ENCODE results near the gene CRKL.
A peak's percentile ranks its signal among the peaks of the same experiment; 100 is the strongest.

CRKL gene

GRCh38 chr22:20973634-20974286, 56.6 kb downstream of the CRKL start:
- Histone ChIP-seq H3K9me3 (ENCODE audit: control insufficient read depth, insufficient read depth, low read length) (peaks cover 5% of the 10 kb centered on the region), H3K36me3 (ENCODE audit: control insufficient read depth, insufficient read depth, low read length) (no peaks in the 10 kb centered on the region), H3K27ac (ENCODE audit: low read depth, low read length) (no peak overlapping the region), H3K4me1 (ENCODE audit: control insufficient read depth, insufficient read depth, low read length) (no peaks in the 10 kb centered on the region), H3K4me3 (ENCODE audit: low read depth, low read length) (no peak overlapping the region), H3K9ac (ENCODE audit: low read depth, low read length) (no peak overlapping the region), H3K27me3 (ENCODE audit: control insufficient read depth, insufficient read depth, low read length) (peaks cover 44% of the 10 kb centered on the region)

GRCh38 chr22:20974336-20974955, 57.2 kb downstream of the CRKL start:
- H3K27me3 ChIP-seq (ENCODE audit: control insufficient read depth, insufficient read depth, low read length): peaks cover 39% of the 10 kb centered on the region
- peaks cover under 1% of the 10 kb centered on the region; the same call in 1 of the 2 replicates for H3K4me1 ChIP-seq (ENCODE audit: control insufficient read depth, insufficient read depth, low read length)
- H3K9ac ChIP-seq (ENCODE audit: low read depth, low read length): no peak overlapping the region
- H3K27ac ChIP-seq (ENCODE audit: low read depth, low read length): no peak overlapping the region
- H3K4me3 ChIP-seq (ENCODE audit: low read depth, low read length): no peak overlapping the region
- no peaks in the 10 kb centered on the region for H3K36me3 ChIP-seq (ENCODE audit: control insufficient read depth, insufficient read depth, low read length)
- peaks cover 6% of the 10 kb centered on the region for H3K9me3 ChIP-seq (ENCODE audit: control insufficient read depth, insufficient read depth, low read length)

DNA sequence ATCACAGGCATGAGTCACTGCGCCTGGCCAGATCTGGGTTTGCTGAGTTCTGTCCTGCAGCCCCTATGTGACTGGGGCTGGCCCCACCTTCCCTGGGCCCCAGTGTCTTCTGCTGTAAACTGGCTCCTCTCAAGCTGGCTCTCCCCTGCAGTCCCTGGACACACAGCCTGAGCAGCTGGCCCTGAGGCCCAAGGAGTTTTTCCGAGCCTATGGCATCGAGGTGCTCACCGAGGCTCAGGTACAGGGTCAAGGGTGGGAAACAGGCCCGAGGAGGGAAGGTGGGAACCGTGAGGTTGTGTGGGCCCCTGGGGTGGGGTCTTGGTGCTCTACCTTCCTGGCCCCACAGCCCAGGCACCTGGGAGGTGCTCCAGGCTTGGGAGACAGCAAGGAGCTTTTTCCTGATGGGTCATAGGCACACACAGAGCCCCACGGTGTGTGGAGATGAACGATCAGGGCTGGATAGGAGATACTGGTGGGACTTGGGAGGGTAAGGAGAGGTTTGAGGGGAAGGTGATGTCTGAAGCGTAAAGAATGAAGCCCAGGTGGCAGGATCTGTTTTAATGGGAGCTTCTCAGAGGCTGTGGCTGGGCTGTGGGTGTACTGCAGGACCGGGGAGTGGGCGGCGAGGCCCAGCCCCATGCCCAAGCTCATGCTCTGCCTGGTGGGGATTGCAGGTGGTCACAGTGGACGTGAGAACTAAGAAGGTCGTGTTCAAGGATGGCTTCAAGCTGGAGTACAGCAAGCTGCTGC, 58.5 kb downstream of the CRKL start:
- Histone ChIP-seq H3K4me3 (ENCODE audit: low read depth, low read length) (no peak overlapping the region), H3K9ac (ENCODE audit: low read depth, low read length) (no peak overlapping the region), H3K9me3 (ENCODE audit: control insufficient read depth, insufficient read depth, low read length) (peaks cover 6% of the 10 kb centered on the region), H3K4me1 (ENCODE audit: control insufficient read depth, insufficient read depth, low read length) (peaks cover 7% of the 10 kb centered on the region; the same call in 1 of the 2 replicates), H3K27me3 (ENCODE audit: control insufficient read depth, insufficient read depth, low read length) (peaks cover 41% of the 10 kb centered on the region), H3K36me3 (ENCODE audit: control insufficient read depth, insufficient read depth, low read length) (no peaks in the 10 kb centered on the region), H3K27ac (ENCODE audit: low read depth, low read length) (no peak overlapping the region)

DNA sequence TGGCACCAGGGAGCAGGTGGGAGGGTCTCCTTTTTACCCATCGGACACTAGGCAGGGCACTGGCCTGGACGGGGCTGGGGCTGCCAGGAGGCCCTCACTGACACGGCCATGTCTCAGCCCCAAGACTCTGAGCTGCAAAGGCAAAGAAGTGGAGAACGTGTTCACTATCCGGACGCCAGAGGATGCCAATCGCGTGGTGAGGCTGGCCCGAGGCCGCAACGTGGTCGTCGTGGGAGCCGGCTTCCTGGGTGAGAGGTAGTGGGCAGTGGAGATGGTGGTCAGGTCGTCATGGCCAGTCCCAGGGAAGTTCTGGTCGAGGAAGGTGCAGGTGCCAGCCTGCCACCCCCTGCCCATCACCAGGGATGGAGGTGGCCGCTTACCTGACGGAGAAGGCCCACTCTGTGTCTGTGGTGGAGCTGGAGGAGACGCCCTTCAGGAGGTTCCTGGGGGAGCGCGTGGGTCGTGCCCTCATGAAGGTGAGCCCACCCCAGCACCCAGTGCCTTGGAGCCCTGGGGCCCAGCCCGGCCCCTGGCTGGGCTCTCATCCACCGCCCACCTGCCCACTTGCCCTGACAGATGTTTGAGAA, 59.2 kb downstream of the CRKL start:
- Histone ChIP-seq H3K27ac (ENCODE audit: low read depth, low read length) (no peak overlapping the region), H3K9ac (ENCODE audit: low read depth, low read length) (no peak overlapping the region), H3K27me3 (ENCODE audit: control insufficient read depth, insufficient read depth, low read length) (peaks cover 37% of the 10 kb centered on the region), H3K9me3 (ENCODE audit: control insufficient read depth, insufficient read depth, low read length) (peaks cover 6% of the 10 kb centered on the region), H3K36me3 (ENCODE audit: control insufficient read depth, insufficient read depth, low read length) (no peaks in the 10 kb centered on the region), H3K4me3 (ENCODE audit: low read depth, low read length) (no peak overlapping the region), H3K4me1 (ENCODE audit: control insufficient read depth, insufficient read depth, low read length) (peaks cover 10% of the 10 kb centered on the region; the same call in 1 of the 2 replicates)

DNA sequence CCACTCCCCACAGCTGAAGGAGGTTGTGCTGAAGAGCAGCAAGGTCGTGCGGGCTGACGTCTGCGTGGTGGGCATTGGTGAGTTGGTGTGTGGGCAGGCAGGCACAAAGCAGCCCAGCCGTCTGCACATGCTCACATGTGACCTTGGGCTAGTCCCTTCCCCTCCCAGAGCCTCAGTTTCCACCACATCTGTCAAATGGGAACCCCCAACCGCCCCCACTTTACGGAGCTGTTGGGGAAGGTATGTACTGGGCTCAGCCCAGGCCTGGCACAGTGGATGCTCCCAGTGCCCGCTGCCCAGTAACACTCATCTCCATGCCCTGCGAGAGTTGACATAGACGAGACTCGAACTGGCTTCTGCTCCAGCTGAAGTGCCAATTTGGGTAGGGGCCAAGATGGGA, 59.8 kb downstream of the CRKL start:
- Histone ChIP-seq H3K4me1 (ENCODE audit: control insufficient read depth, insufficient read depth, low read length) (peaks cover 12% of the 10 kb centered on the region; the same call in 1 of the 2 replicates), H3K9ac (ENCODE audit: low read depth, low read length) (no peak overlapping the region), H3K27me3 (ENCODE audit: control insufficient read depth, insufficient read depth, low read length) (peaks cover 32% of the 10 kb centered on the region), H3K9me3 (ENCODE audit: control insufficient read depth, insufficient read depth, low read length) (peaks cover 6% of the 10 kb centered on the region), H3K4me3 (ENCODE audit: low read depth, low read length) (no peak overlapping the region), H3K27ac (ENCODE audit: low read depth, low read length) (no peak overlapping the region), H3K36me3 (ENCODE audit: control insufficient read depth, insufficient read depth, low read length) (no peaks in the 10 kb centered on the region)

- Histone ChIP-seq H3K9me3 (ENCODE audit: control insufficient read depth, insufficient read depth, low read length) (peaks cover 6% of the 10 kb centered on the region), H3K36me3 (ENCODE audit: control insufficient read depth, insufficient read depth, low read length) (no peaks in the 10 kb centered on the region), H3K27me3 (ENCODE audit: control insufficient read depth, insufficient read depth, low read length) (peaks cover 30% of the 10 kb centered on the region)
These were observed 60.4 kb downstream of the CRKL start for GRCh38 chr22:20977516-20978170.

DNA sequence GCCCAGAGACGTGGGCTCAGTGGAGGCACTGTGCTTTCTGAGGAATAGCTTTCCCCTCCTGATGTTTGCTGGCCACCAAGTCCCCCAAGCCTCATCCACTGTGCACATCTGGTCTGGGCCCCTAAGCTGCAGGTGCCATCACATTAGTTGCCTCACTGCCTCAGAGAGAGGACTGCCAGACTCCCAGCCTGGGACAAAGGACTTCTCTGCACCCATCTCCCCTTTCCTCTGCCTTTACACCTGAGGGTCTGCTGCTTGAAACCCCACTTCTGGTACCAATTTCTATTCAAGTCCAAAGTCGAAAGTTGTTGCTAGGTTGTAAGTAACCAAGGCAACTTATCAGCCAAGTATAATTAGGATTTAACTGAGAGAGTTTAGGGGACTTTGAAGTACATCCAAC, 61.2 kb downstream of the CRKL start:
- no peak overlapping the region for H3K27ac ChIP-seq (ENCODE audit: low read depth, low read length)
- H3K4me3 ChIP-seq (ENCODE audit: low read depth, low read length): no peak overlapping the region

More at GRCh38 chr22:20977516-20978170, 60.4 kb downstream of the CRKL start:
- Histone ChIP-seq H3K4me1 (ENCODE audit: control insufficient read depth, insufficient read depth, low read length) (peaks cover 12% of the 10 kb centered on the region; the same call in 1 of the 2 replicates), H3K9ac (ENCODE audit: low read depth, low read length) (no peak overlapping the region), H3K4me3 (ENCODE audit: low read depth, low read length) (no peak overlapping the region), H3K27ac (ENCODE audit: low read depth, low read length) (no peak overlapping the region)

GRCh38 chr22:20979243-20979809, 62.1 kb downstream of the CRKL start:
- Histone ChIP-seq H3K9me3 (ENCODE audit: control insufficient read depth, insufficient read depth, low read length) (peaks cover 6% of the 10 kb centered on the region), H3K27me3 (ENCODE audit: control insufficient read depth, insufficient read depth, low read length) (peaks cover 33% of the 10 kb centered on the region), H3K36me3 (ENCODE audit: control insufficient read depth, insufficient read depth, low read length) (peaks cover 4% of the 10 kb centered on the region; the same call in 1 of the 2 replicates), H3K4me3 (ENCODE audit: low read depth, low read length) (peak overlapping the region; percentile 49; the same call in 1 of the 2 replicates), H3K27ac (ENCODE audit: low read depth, low read length) (peak overlapping the region; percentile 59), H3K4me1 (ENCODE audit: control insufficient read depth, insufficient read depth, low read length) (peaks cover 12% of the 10 kb centered on the region; the same call in 1 of the 2 replicates), H3K9ac (ENCODE audit: low read depth, low read length) (peak overlapping the region; percentile 52; the same call in 1 of the 2 replicates)

More for the DNA sequence above, 61.2 kb downstream of the CRKL start:
- H3K27me3 ChIP-seq (ENCODE audit: control insufficient read depth, insufficient read depth, low read length): peaks cover 34% of the 10 kb centered on the region
- peaks cover 12% of the 10 kb centered on the region; the same call in 1 of the 2 replicates for H3K4me1 ChIP-seq (ENCODE audit: control insufficient read depth, insufficient read depth, low read length)
- H3K36me3 ChIP-seq (ENCODE audit: control insufficient read depth, insufficient read depth, low read length): no peaks in the 10 kb centered on the region
- H3K9me3 ChIP-seq (ENCODE audit: control insufficient read depth, insufficient read depth, low read length): peaks cover 6% of the 10 kb centered on the region
- H3K9ac ChIP-seq (ENCODE audit: low read depth, low read length): no peak overlapping the region

DNA sequence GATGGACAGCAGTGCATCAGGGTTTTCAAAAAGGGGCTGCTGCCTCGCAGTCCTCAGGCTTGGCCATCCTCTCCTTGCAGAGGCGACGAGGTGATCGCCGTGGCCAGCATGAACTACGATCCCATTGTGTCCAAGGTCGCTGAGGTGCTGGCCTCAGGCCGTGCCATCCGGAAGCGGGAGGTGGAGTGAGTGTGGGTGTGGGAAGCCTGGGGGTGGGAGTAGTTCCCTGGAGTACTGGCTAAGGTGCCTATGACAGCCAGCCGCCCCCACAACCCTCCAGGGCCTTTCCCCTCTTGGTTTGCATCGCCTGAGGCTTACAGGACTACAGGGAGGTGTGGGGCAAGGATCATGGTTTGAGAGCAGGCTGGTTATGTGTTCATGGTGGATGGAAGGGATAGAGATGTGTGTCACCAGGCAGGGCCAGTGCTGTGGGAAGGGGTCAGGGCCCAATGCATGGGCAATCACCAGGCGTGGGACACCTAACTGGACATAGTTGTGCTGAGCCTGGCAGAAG, 62.8 kb downstream of the CRKL start:
- Histone ChIP-seq H3K4me1 (ENCODE audit: control insufficient read depth, insufficient read depth, low read length) (peaks cover 12% of the 10 kb centered on the region; the same call in 1 of the 2 replicates), H3K36me3 (ENCODE audit: control insufficient read depth, insufficient read depth, low read length) (peaks cover 4% of the 10 kb centered on the region; the same call in 1 of the 2 replicates), H3K9ac (ENCODE audit: low read depth, low read length) (peak overlapping the region; percentile 52; the same call in 1 of the 2 replicates), H3K27me3 (ENCODE audit: control insufficient read depth, insufficient read depth, low read length) (peaks cover 28% of the 10 kb centered on the region), H3K4me3 (ENCODE audit: low read depth, low read length) (peak overlapping the region; percentile 49; the same call in 1 of the 2 replicates), H3K27ac (ENCODE audit: low read depth, low read length) (peak overlapping the region; percentile 59), H3K9me3 (ENCODE audit: control insufficient read depth, insufficient read depth, low read length) (peaks cover 6% of the 10 kb centered on the region)

DNA sequence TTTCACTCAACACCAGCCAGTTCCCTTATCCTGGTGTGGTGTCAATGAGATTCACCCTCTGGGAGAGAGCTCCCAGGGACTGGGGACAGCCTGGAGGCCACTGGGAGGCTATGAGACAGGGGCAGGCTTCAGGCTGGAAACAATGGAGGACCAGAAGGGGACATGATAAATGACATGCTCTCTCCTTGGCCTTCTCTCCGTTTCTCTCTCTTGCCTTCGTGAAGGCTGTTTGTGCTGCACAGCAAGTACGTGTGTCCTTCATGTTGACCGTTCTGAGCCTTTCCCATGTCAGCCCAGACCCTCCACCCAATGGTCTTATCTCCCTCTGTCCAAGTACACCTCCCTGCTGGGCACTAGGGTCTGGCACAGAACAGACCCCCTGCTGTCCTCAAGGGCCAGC, 63.3 kb downstream of the CRKL start:
- no peak overlapping the region for H3K27ac ChIP-seq (ENCODE audit: low read depth, low read length)
- H3K9me3 ChIP-seq (ENCODE audit: control insufficient read depth, insufficient read depth, low read length): peaks cover 6% of the 10 kb centered on the region
- no peak overlapping the region for H3K9ac ChIP-seq (ENCODE audit: low read depth, low read length)
- peaks cover 28% of the 10 kb centered on the region for H3K27me3 ChIP-seq (ENCODE audit: control insufficient read depth, insufficient read depth, low read length)
- H3K4me1 ChIP-seq (ENCODE audit: control insufficient read depth, insufficient read depth, low read length): peaks cover 12% of the 10 kb centered on the region; the same call in 1 of the 2 replicates
- H3K4me3 ChIP-seq (ENCODE audit: low read depth, low read length): no peak overlapping the region
- H3K36me3 ChIP-seq (ENCODE audit: control insufficient read depth, insufficient read depth, low read length): peaks cover 4% of the 10 kb centered on the region; the same call in 1 of the 2 replicates

Measured in HUES48 (cell line).